Activated naive CD4-positive, alpha-beta T cell (primary cell): ENCODE measurements around the gene IDH3G.

Experiments
- DNase-seq, 4 experiments: peaks; one replicate each; lab custom pipeline; 2025; lab: John Stamatoyannopoulos, UW

The IDH3G gene

GRCh38 chrX:153791104-153791852 lies 2.9 kb downstream of the IDH3G start:
- DNase-seq = no peak

GRCh38 chrX:153789654-153790053 lies 4.5 kb downstream of the IDH3G start:
- DNase-seq = no peak

- no peak for DNase-seq
Measured at GRCh38 chrX:153786669-153787068, 7.5 kb downstream of the IDH3G start.

GRCh38 chrX:153784325-153784967 lies 9.7 kb downstream of the IDH3G start:
- DNase-seq = no peak

- no peak for DNase-seq
Measured at GRCh38 chrX:153783378-153784013, 10.7 kb downstream of the IDH3G start.

- no peak for DNase-seq
Measured at GRCh38 chrX:153782871-153783270, 11.3 kb downstream of the IDH3G start.

- no peak for DNase-seq
Measured at GRCh38 chrX:153782313-153782712, 11.9 kb downstream of the IDH3G start.

- no peak for DNase-seq
Measured at GRCh38 chrX:153781428-153782047, 12.6 kb downstream of the IDH3G start.

- no peak for DNase-seq
Measured at GRCh38 chrX:153780678-153781427, 13.3 kb downstream of the IDH3G start, which contains the start of gene SRPK3. SRPK3 (plus strand) TSS chrX:153781041; CDS start chrX:153781087, 46 bp downstream.

- DNase-seq = no peak
Measured at GRCh38 chrX:153779891-153780677, 14.1 kb downstream of the IDH3G start.

- DNase-seq = no peak
Measured at GRCh38 chrX:153778684-153779101, 15.5 kb downstream of the IDH3G start.

- no peak for DNase-seq
Measured at GRCh38 chrX:153778181-153778580, 16.0 kb downstream of the IDH3G start.

GRCh38 chrX:153777261-153778090 lies 16.7 kb downstream of the IDH3G start:
- no peak for DNase-seq

GRCh38 chrX:153776611-153777045 lies 17.5 kb downstream of the IDH3G start:
- no peak for DNase-seq

- DNase-seq = no peak
Measured at GRCh38 chrX:153776120-153776599, 18.0 kb downstream of the IDH3G start.

- no peak for DNase-seq
Measured at GRCh38 chrX:153775293-153776119, 18.7 kb downstream of the IDH3G start.

GRCh38 chrX:153774576-153775292 lies 19.4 kb downstream of the IDH3G start:
- no peak for DNase-seq
